Measurements from ENCODE around the gene ITGA1. TPM values are rescaled to one million over a fixed set of nuclear protein-coding genes. Genes with fewer than 3 reads are reported as not detected.
A peak's percentile ranks its signal among the peaks of the same experiment; 100 is the strongest.
"Not testable (repeated sequence)": the region's sequence is repeated elsewhere in the genome, so short reads cannot be mapped to it uniquely, and the experiment has no call there.

ITGA1 gene
- total and polyA plus RNA-seq, 11 donors: 5.5 to 52.0 (median 23.3) TPM

- DNase-seq: no peak
- no peak for TF ChIP-seq CTCF (IDR thresholded peaks at IDR 0.05)
- no peak for TF ChIP-seq POLR2A (IDR thresholded peaks at IDR 0.05)
- no peak for ATAC-seq
- H3K4me3 ChIP-seq: no peak overlapping the region
- H3K9me3 ChIP-seq: no peaks in the 10 kb centered on the region
- no peaks in the 10 kb centered on the region for H3K27me3 ChIP-seq
- 57 to 68% (median 63%) methylated on average over 6 of the region's 6 CpGs for WGBS, 4 donors
- intact Hi-C loops (cut with DNase I): loop anchor here in 1 of 10 donors (10.0 kb wide), 1 partner anchor 62 kb away; the partner anchor contains the start of genes ITGA1 and PELO
- H3K4me1 ChIP-seq: peaks cover 0 to 44% (median 21%) of the 10 kb centered on the region in 12 donors
- H3K36me3 ChIP-seq: peaks cover 0 to 10% (median 0%) of the 10 kb centered on the region in 9 donors
- H3K27ac ChIP-seq: peak overlapping the region in 1 of 12 donors; percentile 21
Measured at GRCh38 chr5:52846182-52846842, 58.6 kb downstream of the ITGA1 start.

GRCh38 chr5:52848688-52849087, 61.0 kb downstream of the ITGA1 start:
- WGBS, 4 donors: 83 to 94% (median 87%) methylated on average over 5 of the region's 5 CpGs
- intact Hi-C loops (cut with DNase I): loop anchor here in 1 of 10 donors (10.0 kb wide), 1 partner anchor 64 kb away; the partner anchor contains the start of genes ITGA1 and PELO
- H3K4me3 ChIP-seq, H3K9me3 ChIP-seq, ATAC-seq, DNase-seq, H3K27ac ChIP-seq, H3K27me3 ChIP-seq: not testable (repeated sequence)
- H3K4me1 ChIP-seq: peaks cover 0 to 35% (median 18%) of the 10 kb centered on the region in 12 donors
- peaks cover 0 to 20% (median 0%) of the 10 kb centered on the region in 9 donors for H3K36me3 ChIP-seq

DNA sequence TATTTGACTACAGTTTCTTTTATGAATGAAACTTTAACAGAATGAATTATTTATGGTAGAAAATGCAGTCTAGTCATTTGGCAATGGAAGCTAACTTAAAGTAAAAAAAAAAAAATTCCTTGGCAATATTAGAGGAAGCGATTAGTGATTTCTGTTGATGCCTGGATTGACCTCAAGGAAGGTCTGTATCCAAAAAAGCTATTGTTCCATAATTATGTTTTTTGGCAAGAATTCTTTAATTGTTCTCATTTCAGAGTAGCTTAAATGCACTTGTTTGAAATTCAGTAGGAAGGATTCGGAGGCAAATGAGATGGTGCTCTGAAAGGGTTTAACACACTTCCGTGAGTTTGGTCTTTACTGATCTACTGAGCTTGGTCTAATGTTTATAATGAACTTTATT, 61.8 kb downstream of the ITGA1 start:
- intact Hi-C loops (cut with DNase I): loop anchor here in 1 of 10 donors (10.0 kb wide), 1 partner anchor 65 kb away; the partner anchor contains the start of genes ITGA1 and PELO
- H3K27ac ChIP-seq: peak overlapping the region in 2 of 12 donors; percentile 16 to 41
- H3K4me1 ChIP-seq: peaks cover 0 to 35% (median 15%) of the 10 kb centered on the region in 12 donors
- ATAC-seq (peak in 2 of 4 donors; percentile 18 to 79), DNase-seq (no peak)
- H3K36me3 ChIP-seq: peaks cover 0 to 20% (median 0%) of the 10 kb centered on the region in 9 donors
- WGBS, 4 donors: 67 to 76% (median 70%) methylated on average over 3 of the region's 3 CpGs
- H3K27me3 ChIP-seq: no peaks in the 10 kb centered on the region
- TF ChIP-seq CTCF (IDR thresholded peaks at IDR 0.05) (no peak), POLR2A (IDR thresholded peaks at IDR 0.05) (no peak)
- H3K9me3 ChIP-seq: no peaks in the 10 kb centered on the region
- H3K4me3 ChIP-seq: no peak overlapping the region

DNA sequence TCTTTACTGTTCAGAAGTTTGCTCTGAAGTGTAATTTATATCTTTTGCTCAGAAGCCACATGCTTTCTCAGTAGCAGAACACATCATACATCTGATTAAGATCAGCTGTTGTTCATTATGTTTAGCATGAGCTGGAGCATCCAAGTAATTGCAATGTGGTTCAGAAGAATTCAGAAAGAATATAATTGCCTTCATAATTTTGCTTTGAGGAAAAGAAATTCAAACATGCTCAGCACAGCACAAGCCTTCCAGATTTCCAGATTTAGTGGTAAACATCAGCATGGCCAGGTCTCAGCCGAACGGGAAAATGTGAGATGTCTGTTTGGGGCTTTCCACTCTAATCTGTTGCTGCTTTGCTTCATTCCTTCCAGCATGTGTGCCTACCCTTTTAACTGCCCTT, 65.9 kb downstream of the ITGA1 start:
- H3K27me3 ChIP-seq: no peaks in the 10 kb centered on the region
- H3K27ac ChIP-seq: peak overlapping the region in 1 of 12 donors; percentile 61
- H3K9me3 ChIP-seq: no peaks in the 10 kb centered on the region
- WGBS, 4 donors: 76 to 85% (median 82%) methylated on average over 2 of the region's 2 CpGs
- H3K36me3 ChIP-seq: peaks cover 0 to 26% (median 0%) of the 10 kb centered on the region in 9 donors
- intact Hi-C loops (cut with DNase I): loop anchor here in 1 of 10 donors (10.0 kb wide), 1 partner anchor 49 kb away; no protein-coding TSS in a partner anchor
- H3K4me1 ChIP-seq: peaks cover 0 to 31% (median 2%) of the 10 kb centered on the region in 12 donors
- ATAC-seq: no peak
- no peak for TF ChIP-seq CTCF (IDR thresholded peaks at IDR 0.05)
- TF ChIP-seq POLR2A (IDR thresholded peaks at IDR 0.05): no peak
- no peak overlapping the region for H3K4me3 ChIP-seq
- DNase-seq: no peak
